Measurements from ENCODE around the gene TBC1D32. TPM values are rescaled to one million over a fixed set of nuclear protein-coding genes. Genes with fewer than 3 reads are reported as not detected.
"Not testable (repeated sequence)": the region's sequence is repeated elsewhere in the genome, so short reads cannot be mapped to it uniquely, and the experiment has no call there.

TBC1D32 gene
- total and polyA plus RNA-seq, 2 donors (not counting 1 experiment from before 2014, with no cell fraction given): 6.3 to 21.0 TPM

DNA sequence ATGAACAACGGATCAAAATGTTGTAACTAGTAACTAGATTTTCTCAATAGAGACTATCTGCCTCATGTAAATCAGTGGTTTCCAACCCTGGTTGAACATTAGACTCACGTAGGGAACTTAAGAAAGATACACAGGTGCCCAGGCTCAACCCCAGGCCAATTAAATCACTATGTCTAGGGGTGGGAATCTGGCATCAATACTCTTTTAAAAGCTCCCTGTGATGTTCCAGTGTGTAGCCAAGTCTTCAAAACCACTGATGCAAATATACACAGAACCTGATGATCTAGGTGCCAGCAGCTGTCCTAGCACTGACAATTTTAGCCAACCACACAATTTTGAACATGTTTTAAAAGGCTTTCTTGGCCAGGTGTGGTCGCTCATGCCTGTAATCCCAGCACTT, 128.7 kb downstream of the TBC1D32 start:
- no peak overlapping the region for H3K9ac ChIP-seq (ENCODE audit: insufficient read depth, low read length)
- no peaks in the 10 kb centered on the region for H3K4me1 ChIP-seq (ENCODE audit: control insufficient read depth, extremely low read depth, insufficient read depth, low read length)
- no peak overlapping the region for H3K4me2 ChIP-seq (ENCODE audit: extremely low read depth, insufficient read depth, low read length)
- no peaks in the 10 kb centered on the region for H3K36me3 ChIP-seq (ENCODE audit: control insufficient read depth, insufficient read depth, low read length)
- no peaks in the 10 kb centered on the region for H4K20me1 ChIP-seq (ENCODE audit: control insufficient read depth, extremely low read depth, insufficient read depth, low read length)
- H2AFZ ChIP-seq (ENCODE audit: low read length): no peak overlapping the region
- H3K27me3 ChIP-seq (ENCODE audit: control insufficient read depth, insufficient read depth, low read length): no peaks in the 10 kb centered on the region
- no peaks in the 10 kb centered on the region for H3K79me2 ChIP-seq (ENCODE audit: control insufficient read depth, insufficient read depth, low read length)
- no peak for DNase-seq (ENCODE audit: low read depth in 2 of 2)
- H3K27ac ChIP-seq (ENCODE audit: insufficient read depth, low read length): no peak overlapping the region
- no peaks in the 10 kb centered on the region for H3K9me3 ChIP-seq (ENCODE audit: control insufficient read depth, insufficient read depth, low read depth, low read length)
- H3K4me3 ChIP-seq (replicated peaks in 1 of 4; ENCODE audit: control extremely low read depth in 1 of 4, insufficient read depth in 1 of 4, low read depth in 3 of 4, low read length in 4 of 4): no peak overlapping the region
- no peak for TF ChIP-seq EZH2 (IDR thresholded peaks at IDR 0.05; ENCODE audit: low read length, missing control alignments)
- no peak for TF ChIP-seq CTCF (conservative IDR thresholded peaks at IDR 0.05 in 1 of 2, IDR thresholded peaks at IDR 0.05 in 1 of 2; ENCODE audit: low read depth in 1 of 2, low read length in 2 of 2)

- H3K36me3 ChIP-seq (ENCODE audit: control insufficient read depth, insufficient read depth, low read length): no peaks in the 10 kb centered on the region
- no peaks in the 10 kb centered on the region for H3K79me2 ChIP-seq (ENCODE audit: control insufficient read depth, insufficient read depth, low read length)
- DNase-seq (ENCODE audit: low read depth in 2 of 2): peak in 1 of 2 donors; percentile 27
- no peaks in the 10 kb centered on the region for H3K9me3 ChIP-seq (ENCODE audit: control insufficient read depth, insufficient read depth, low read depth, low read length)
- H3K27ac ChIP-seq (ENCODE audit: insufficient read depth, low read length): no peak overlapping the region
- no peak overlapping the region for H3K9ac ChIP-seq (ENCODE audit: insufficient read depth, low read length)
- no peaks in the 10 kb centered on the region for H3K4me1 ChIP-seq (ENCODE audit: control insufficient read depth, extremely low read depth, insufficient read depth, low read length)
- no peak overlapping the region for H2AFZ ChIP-seq (ENCODE audit: low read length)
- H3K4me2 ChIP-seq (ENCODE audit: extremely low read depth, insufficient read depth, low read length): no peak overlapping the region
- H3K4me3 ChIP-seq (replicated peaks in 1 of 4; ENCODE audit: control extremely low read depth in 1 of 4, insufficient read depth in 1 of 4, low read depth in 3 of 4, low read length in 4 of 4): no peak overlapping the region
- H3K27me3 ChIP-seq (ENCODE audit: control insufficient read depth, insufficient read depth, low read length): no peaks in the 10 kb centered on the region
- TF ChIP-seq EZH2 (IDR thresholded peaks at IDR 0.05; ENCODE audit: low read length, missing control alignments): no peak
- no peak for TF ChIP-seq CTCF (conservative IDR thresholded peaks at IDR 0.05 in 1 of 2, IDR thresholded peaks at IDR 0.05 in 1 of 2; ENCODE audit: low read depth in 1 of 2, low read length in 2 of 2)
- H4K20me1 ChIP-seq (ENCODE audit: control insufficient read depth, extremely low read depth, insufficient read depth, low read length): no peaks in the 10 kb centered on the region
Measured at GRCh38 chr6:121201105-121201504, 133.2 kb downstream of the TBC1D32 start.

- not testable (repeated sequence) for H3K4me3 ChIP-seq (replicated peaks in 1 of 4; ENCODE audit: control extremely low read depth in 1 of 4, insufficient read depth in 1 of 4, low read depth in 3 of 4, low read length in 4 of 4); H3K4me2 ChIP-seq (ENCODE audit: extremely low read depth, insufficient read depth, low read length); H4K20me1 ChIP-seq (ENCODE audit: control insufficient read depth, extremely low read depth, insufficient read depth, low read length); H3K79me2 ChIP-seq (ENCODE audit: control insufficient read depth, insufficient read depth, low read length); H3K27ac ChIP-seq (ENCODE audit: insufficient read depth, low read length); H3K9me3 ChIP-seq (ENCODE audit: control insufficient read depth, insufficient read depth, low read depth, low read length); H3K36me3 ChIP-seq (ENCODE audit: control insufficient read depth, insufficient read depth, low read length); H3K9ac ChIP-seq (ENCODE audit: insufficient read depth, low read length); H2AFZ ChIP-seq (ENCODE audit: low read length); H3K27me3 ChIP-seq (ENCODE audit: control insufficient read depth, insufficient read depth, low read length); H3K4me1 ChIP-seq (ENCODE audit: control insufficient read depth, extremely low read depth, insufficient read depth, low read length); DNase-seq (ENCODE audit: low read depth in 2 of 2)
Measured at GRCh38 chr6:121196042-121196441, 138.2 kb downstream of the TBC1D32 start.
